HG02759 (cell line): Measurements from ENCODE around the gene ARF1.

ENCODE experiments used
- ATAC-seq: cut with Tn5 transposase; IDR thresholded peaks from one replicate; pipeline ENCODE4 v1.9.1; 2021; ENCODE audit warnings: mild to moderate bottlenecking, moderate library complexity; ENCODE audit not compliant: unreplicated experiment

The ARF1 gene

DNA sequence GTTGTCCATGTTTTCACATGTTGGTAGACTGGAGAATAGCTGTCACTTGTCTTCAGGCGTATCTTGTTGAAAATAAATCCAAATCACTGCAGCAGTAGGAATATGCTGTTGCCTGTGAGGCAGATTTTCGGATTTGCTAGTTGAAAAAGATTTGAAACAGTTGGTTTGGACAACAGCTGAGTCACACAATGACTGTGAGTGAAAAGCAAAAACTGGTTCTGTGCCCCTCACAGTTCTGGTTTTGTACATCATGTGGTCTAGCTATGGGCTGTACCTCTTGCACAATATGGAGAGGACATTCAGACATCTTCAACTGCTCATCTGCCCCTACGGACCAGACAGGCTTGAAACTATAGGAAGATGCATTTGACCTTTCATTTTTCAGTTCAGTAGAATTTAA is 1.8 kb downstream of the ARF1 start:
- ATAC-seq, result no peak

DNA sequence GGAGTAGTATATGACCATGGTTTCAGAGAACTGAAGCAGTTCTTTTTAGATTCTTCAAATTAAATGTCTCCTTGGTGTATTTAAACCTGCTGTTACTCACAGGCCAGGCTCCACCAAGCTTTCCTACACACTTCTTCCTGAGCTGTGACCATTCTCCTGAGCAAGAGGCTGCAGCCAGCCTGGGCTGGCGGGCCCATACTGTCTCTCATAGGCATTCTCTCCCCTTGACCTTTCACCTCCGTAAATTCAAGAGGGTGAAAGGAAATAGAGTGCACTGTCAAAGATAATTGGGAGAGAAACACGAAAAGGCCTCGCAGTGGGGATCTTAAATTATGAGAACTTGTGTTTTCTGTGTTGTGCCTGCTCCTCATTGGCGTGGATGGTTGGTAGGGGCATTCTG is 2.3 kb downstream of the ARF1 start:
- ATAC-seq, result no peak

DNA sequence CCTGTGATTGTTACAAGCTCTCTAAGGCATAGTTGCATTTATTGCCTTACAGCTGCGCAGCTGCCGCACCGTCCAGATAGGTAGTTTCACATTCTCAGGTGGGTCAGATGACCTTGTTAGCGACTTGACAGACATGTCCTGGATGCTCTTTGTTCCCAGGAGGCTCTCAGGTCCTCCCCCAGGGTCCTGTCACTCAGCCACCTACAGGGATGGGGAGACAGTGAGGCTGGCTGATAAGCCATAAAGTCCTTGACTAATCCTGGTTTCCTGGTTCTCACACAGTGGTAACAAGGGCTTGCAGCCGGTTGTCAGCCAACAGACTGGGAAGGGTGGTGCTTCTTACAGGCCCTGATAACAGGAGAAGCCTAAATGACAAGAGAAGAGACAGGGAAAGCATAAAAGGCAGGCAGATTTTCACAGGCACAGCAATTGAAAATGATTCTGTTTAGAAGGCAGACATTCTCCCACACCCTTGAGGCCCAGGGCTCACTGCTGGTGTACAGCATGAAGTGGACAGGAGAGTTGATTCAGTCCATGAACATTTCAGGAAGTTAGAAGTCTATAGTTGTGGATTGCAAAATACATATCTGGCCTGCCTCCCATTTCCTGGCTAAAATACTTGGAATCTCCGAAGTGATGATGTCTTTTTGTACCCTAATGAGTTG is 2.9 kb downstream of the ARF1 start:
- ATAC-seq, result no peak

DNA sequence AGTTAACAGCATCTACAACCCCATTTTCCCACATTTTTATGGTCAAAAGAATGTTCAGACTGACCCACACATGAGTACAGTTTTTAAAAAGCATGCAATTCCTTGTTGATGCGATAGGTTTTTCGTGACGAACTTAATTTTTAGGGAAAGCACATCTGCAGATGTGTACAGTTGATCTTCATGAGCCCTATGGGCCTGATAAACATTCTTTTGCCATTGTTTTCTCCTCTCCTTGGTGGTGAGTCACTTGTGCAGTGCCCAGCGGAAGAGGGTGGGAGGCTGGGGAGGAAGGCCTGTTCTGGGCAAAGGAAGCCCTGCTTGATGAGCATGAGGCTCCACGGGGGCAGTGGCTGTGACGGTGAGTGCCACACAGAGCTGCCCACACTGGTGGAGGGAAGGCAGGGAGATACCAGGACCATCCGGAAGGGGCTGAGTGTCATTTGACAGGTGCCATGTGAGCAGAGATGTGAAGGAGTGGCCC is 5.3 kb downstream of the ARF1 start:
- ATAC-seq, result no peak

DNA sequence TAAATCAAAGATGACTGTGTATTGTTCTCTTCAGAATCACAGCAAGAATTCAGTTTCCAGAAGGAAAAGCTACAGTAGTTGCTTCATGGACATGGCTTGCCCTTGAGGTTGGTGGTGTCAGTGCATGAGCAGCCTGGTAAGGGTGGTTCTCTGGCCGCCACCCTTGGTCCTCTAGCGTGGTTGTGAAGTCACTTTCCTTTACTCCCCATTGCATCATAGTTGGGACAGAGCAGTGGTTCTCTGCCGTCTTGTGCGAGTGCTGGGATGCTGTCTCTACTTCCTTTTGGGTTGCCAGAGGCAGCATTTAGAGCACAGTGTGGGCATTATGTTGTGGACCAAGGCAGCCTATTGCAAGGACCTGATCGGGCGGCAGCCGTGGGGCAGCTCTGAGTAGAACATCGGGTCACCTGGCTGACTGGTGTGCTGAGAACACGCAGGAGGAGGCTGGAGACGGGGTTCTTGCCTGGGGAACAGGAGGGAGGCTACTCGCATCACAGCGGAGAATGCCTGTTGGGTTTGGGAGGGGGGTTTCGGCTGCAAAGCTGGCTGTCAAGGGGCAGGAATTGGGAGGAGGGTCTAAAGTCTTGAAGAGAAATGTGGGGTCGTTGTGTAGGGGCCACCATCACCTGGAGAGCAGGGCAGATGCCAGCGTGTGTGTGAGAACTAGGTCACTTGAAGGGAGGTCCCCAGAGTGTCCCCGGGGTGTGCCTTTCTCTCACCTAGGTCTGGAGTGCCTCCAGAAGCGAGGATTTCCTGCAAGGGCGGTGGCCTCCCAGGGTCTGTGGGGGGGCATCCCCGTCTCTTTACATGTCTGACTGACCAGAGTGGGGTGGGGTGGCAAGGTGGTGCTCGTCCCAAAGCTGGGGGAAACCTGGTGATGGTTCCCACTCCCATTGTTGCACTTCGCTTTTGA is 6.3 kb downstream of the ARF1 start:
- no peak for ATAC-seq

DNA sequence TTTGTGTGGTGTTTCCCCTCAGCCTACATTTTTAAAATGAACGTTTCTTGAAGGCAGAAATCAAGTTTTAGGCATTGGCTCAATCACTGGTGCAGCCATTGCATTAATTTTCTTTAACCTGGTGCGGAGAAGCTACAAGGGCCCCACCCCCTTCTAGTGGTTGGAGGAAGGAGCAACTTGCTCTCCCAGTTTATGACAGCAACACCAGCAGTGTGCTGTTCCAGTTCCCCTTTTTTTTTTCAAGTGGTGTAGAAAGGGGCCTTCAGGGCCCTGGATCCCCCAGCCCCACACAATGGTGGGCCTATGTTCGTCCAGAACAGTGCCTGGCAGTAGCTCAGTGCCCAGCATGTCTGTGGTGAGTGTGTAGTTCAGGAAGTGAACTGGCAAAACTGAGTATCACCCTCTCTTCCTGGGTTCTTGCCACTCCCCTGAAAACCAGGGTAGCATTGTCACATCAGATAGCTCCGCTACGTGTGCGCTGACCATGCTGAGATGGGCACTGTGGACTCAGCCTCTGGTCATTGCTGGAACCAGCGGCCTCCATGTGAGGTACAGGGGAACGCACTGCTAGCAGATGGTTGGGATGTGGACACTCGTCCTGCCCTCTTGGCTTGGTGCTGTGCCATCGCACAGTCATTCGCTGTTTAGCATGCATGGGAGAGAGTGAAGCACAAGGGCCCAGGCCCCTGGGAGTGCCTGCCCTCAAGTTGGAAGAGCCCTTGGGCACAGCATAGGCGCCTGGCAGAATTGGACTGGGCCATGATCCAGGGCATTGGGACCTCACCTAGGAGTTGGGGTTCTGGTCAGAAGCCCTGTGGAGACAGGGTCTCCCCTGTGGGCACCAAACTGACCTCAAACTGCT is 7.2 kb downstream of the ARF1 start:
- no peak for ATAC-seq

DNA sequence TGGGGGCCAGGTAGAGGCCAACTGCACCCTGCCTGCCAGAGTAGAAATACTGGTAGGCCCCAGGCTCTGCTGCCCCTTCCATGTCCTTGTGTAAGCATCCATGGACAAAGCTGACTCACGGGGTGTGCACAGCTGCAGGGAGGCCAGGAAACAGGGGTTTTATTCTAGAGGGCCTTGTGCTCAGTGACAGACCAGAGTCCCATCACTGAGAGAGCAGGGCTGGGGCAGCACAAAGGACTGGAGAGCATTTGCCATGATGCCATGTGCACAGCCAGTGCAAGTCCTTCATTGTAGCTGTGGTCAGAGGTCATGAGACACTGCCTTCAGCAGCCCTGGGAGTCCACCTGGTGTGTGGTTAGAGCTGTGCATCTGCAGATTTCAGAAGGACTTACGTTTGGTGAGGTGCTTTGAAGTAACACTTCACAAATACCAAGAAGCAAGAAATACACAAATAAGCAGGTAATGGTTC is 8.1 kb downstream of the ARF1 start:
- peak; percentile 42 for ATAC-seq

DNA sequence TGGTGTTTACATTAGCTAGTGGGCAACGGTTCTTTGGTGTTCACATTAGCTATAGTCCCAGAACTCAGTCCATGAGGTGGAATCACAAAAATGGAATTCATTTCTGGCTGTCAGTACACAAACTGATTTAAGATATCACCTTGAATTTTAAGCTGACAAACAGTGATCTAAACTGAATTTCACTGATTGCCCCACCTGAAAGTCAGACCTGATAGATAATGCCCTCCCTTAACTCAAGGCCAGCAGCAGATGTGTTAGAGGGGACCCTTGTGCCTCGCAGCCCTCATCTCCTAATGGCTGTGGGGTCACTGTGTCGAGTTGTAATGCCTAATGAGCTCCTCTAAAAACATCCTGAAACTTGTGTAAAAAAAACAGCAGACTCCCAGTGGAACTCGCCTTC is 8.6 kb downstream of the ARF1 start:
- ATAC-seq, result no peak

DNA sequence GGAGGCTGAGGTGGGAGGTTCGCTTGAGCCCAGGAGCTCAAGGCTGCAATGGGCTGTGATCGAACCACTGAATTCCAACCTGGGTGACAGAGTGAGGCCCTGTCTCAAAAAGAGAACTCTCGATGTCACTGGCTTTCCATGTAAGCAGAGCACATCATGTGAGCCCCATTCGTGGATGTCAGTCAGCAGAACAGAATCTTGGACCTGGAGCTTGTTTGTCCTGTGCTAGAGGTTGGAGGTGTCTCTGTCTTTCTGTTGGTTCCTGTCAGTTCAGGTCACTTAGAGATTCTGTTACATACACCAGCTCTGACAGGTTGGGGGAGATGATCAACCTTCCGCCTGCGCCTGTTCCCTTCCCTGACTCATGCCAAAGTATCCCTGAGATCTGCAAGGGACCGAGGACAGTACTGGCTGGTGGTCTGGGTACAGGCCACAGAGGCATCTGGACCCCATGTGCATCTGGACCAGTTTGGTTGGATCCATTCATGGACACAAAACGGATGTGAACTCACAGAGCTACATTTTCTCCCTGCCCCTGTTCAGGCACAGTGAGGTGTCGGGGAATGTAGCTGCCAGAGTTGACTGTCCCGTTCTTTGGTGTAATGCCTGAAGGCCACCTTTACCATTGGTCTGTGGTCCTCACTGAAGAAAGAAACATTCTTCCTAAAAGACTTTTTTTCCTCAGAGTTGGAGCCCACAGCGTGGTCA is 10.0 kb downstream of the ARF1 start:
- no peak for ATAC-seq

DNA sequence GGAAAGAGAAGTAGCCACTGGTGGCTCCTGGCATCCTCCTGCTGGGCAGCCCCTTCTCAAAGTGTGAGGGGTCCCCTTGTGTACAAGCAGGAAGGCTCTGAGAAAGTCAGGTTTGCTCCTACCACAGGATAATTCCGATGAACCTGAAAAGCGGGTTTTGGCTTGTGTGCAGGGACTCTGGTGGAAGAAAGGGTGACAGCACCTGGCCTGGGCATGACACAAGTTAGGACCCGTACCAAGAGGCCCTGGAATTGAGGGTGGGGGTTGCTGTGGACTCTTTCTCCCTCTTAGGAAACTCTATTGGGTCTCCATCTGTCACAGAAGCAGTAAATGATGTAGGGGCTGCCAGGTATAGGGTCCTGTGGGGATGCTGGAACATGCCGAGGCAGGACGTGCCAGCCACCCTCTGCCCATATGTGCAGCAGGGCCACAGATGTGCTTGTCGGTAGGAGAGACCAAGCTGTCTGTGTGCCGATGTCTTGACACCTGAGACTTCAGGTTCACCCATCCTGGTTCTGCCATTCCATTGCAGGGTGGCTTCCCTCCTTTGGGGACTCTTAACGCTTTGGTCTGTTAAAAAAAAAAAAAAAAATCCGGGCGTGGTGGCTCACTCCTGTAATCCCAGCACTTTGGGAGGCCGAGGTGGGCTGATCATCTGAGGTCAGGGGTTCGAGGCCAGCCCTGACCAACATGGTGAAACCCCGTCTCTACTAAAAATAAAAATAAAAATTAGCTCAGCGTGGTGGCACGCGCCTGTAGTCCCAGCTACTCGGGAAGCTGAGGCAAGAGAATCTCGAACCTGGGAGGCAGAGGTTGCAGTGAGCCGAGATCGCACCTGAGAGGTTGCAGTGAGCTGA is 10.8 kb downstream of the ARF1 start:
- ATAC-seq, result no peak

DNA sequence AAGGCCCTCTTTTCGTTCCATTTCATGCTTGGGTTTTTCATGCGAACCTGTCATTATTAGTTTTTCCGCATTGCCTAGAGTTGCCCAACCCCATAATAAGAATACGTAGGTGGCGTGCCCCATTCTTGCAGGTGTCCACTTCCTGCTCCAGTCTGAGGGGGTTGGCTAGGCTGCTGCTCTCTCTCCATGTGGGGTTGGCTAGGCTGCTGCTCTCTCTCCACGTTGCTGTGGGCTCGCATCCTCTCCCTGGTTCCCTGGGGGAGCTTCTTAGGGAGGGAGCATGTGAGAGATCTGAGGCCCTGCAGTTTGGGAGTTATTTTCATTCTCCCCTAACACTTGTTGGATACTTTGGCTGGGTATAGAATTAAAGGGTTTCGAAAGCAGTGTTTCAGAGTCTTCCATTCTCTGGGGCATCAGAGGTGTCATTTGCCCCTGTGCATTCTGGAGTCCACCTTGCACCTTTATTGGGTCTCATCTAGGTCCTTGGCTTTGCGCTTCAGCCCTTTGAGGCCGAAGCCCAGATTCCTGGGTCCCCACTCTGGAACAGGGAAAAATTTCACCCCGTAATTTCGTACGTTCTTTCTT is 12.0 kb downstream of the ARF1 start:
- ATAC-seq, result no peak

DNA sequence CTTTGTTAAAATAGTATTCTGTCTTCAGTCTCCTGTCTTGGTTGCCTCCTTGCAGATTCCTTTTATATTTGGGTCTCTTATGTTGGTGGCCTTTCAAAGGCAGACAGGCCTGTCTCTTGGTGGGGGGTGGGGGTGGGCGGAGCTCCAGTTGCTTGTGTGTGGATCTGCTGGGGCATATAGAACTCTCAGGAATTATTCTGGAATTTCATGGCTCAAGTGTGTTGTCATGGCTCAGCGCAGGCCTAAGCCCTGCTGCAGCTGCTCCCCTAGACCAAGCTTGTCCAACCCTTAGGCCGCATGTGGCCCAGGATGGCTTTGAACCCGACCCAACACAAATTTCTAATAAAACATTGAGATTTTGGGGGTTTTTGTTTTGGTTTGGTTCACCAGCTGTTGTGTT is 12.7 kb downstream of the ARF1 start:
- ATAC-seq, result no peak

DNA sequence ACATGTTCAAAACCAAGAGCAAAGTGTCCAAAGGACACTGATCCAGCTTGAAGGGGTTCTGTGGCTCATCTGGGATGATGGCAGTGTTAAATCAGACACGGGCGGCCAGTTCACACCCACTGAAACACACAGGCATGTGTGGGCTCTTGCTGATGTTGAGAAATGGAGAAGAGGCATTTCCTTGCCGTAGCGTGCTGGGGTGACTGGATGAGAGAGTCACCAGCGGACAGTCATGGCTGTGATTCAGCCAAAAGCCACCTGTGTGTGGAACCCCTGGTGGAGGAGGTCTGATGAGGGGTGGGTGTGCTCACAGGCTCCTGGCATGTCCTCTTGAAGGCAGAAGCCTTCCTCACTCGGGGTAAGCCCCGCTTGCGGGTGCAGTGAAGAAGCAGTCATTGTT is 13.4 kb downstream of the ARF1 start:
- no peak for ATAC-seq

DNA sequence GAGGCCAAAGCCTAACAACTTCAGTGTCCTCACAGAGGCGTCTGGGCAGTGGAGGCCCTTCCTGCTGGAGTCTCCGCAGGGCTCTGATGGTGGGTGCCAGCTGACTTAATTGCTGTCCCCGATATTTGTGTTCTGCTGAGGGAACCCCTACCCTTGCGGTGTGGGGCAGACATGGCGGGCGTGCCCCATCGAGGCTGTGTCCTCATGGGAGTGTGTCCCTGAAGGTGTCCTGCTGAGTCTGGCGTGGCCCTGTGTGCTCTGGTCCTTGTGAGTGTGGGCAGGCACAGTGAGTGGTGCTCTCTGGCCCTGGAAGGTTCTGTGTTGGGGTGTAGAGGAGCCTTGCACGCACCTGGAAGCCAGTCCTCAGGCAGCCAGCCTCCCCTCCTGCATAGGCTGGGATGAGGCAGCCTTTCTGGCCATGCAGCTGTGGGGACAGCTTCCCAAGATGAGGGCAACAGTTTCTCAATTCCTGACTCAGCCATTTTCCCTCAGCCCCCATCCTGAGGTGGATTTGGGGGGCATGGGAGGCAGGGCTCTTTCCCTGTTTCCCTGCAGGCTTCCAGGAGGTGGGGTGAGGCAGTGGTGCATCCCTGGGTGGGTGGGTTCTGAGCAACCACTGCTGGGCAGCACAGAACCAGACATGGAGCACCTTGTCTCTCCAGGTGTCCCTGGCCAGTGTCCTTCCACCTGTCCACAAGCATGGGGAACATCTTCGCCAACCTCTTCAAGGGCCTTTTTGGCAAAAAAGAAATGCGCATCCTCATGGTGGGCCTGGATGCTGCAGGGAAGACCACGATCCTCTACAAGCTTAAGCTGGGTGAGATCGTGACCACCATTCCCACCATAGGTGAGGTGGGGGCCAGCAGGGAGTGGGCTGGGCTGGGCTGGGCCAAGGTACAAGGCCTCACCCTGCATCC is 14.2 kb downstream of the ARF1 start:
- no peak for ATAC-seq

DNA sequence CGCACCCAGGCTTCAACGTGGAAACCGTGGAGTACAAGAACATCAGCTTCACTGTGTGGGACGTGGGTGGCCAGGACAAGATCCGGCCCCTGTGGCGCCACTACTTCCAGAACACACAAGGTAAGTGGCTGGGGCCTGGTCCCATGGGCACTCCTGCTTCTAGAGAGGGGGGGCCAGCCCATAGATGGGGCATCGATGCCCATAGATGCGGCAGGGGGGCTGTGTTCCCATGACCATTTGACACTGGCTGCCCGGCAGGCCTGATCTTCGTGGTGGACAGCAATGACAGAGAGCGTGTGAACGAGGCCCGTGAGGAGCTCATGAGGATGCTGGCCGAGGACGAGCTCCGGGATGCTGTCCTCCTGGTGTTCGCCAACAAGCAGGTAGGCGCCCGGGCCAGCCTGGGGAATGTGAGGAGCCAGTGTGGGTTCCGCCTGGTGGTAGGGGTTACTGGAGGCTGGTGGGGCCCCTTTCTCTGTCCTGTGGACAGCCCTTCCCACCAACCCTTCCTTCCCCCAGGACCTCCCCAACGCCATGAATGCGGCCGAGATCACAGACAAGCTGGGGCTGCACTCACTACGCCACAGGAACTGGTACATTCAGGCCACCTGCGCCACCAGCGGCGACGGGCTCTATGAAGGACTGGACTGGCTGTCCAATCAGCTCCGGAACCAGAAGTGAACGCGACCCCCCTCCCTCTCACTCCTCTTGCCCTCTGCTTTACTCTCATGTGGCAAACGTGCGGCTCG is 15.0 kb downstream of the ARF1 start:
- ATAC-seq, result no peak

DNA sequence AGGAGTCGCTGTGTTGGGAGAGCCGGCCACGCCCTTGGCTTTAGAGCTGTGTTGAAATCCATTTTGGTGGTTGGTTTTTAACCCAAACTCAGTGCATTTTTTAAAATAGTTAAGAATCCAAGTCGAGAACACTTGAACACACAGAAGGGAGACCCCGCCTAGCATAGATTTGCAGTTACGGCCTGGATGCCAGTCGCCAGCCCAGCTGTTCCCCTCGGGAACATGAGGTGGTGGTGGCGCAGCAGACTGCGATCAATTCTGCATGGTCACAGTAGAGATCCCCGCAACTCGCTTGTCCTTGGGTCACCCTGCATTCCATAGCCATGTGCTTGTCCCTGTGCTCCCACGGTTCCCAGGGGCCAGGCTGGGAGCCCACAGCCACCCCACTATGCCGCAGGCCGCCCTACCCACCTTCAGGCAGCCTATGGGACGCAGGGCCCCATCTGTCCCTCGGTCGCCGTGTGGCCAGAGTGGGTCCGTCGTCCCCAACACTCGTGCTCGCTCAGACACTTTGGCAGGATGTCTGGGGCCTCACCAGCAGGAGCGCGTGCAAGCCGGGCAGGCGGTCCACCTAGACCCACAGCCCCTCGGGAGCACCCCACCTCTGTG is 15.9 kb downstream of the ARF1 start:
- no peak for ATAC-seq

DNA sequence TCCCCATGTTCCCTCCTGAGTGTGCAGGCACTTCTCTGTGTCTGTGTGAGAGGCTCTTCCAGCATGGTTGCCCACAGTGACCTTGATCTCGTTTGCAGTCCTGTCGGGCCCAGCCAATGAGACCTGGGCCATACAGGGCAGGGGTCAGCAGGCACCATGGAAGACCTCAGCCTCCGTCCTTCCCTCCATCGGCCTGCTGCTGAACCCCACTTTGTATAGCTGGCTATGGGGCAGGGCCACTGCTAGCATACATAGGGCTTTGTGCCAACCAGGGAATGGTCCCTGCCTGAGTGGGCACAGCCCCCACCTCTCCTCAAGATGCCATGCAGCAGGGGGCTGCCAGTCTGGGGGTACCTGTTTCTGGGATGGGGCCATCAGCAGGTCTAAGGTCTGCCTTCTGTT is 16.8 kb downstream of the ARF1 start:
- ATAC-seq, result no peak
